Retina (tissue), 1 donor: ENCODE measurements around the gene AKAP13.

Experiments used
- DNase-seq: peaks from one replicate; pipeline ENCODE4 v3.0.0-alpha.2; 2016

Gene AKAP13

GRCh38 chr15:85545185-85545584 lies 164.8 kb downstream of the AKAP13 start:
- no peak for DNase-seq

- no peak for DNase-seq
These were observed 165.3 kb downstream of the AKAP13 start for GRCh38 chr15:85545752-85546151.

DNA sequence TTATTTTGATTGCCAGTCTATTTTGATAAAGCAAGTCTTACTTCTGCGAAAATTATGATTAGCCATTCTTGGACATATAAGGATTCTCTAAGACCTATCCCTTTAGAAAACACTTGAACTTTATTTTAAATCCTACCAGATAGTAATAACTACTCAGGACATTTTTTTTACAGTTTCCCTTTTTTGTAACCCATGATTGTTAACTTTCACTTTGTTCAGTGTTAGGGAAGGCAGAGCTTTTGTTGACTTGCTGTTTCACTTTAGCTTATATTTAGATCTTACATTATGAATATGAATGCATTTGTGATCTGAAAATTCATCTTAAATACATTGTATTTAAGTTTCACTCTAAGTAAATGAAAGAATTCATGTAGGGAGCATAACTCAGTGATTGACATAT lies 167.0 kb downstream of the AKAP13 start:
- no peak for DNase-seq

DNA sequence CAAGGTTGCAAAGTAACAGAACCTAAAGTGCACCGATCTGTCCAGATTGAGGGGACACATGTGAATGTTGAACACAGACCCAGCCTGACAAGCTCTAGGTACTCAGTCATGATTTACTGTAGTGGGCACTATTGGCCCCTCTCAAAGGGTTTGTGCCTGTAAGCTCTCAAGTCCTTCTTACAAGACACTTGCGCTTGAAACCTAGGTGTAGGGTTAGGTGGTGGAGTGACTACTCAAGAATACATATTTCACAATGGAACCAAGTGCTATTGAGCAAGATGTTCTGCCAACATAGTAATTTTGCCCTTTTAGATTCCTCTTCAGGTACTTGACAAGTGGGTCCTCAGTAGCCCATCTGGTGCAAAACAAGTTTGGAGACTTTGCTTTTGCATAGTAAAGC lies 169.9 kb downstream of the AKAP13 start:
- DNase-seq: no peak

- no peak for DNase-seq
These were observed 170.9 kb downstream of the AKAP13 start for GRCh38 chr15:85551221-85551832.

DNA sequence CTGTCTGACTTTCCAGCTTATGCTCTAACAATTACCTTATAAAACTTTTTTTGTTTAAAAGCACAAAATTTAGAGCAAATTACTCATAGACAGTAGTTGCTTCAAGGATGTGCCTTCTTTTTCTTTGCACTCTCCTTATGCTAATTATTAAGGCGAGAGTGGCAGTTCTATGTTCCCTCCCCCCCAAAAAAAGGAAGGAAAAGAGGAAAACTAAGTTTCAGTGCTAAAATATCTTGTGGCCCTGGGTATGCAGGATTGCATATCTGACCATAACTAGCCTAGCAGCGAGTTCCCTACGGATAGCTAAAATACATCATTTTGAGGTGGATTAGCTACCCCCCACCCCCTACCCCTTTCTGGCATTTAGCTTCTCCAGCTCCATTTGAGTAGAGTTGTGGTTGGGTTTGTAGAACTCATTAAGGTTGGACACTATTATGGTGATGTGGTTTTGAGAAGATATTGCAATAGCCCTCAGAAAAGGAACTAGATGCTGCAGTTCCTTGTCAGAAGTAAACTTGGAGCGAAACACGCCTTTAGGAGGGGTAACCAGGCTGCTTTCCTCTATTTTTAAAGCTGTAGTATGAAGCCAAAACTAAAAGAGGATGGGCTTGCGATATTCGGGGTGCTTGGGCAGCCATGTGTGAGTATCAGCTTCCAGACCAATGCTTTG lies 174.6 kb downstream of the AKAP13 start:
- no peak for DNase-seq

DNA sequence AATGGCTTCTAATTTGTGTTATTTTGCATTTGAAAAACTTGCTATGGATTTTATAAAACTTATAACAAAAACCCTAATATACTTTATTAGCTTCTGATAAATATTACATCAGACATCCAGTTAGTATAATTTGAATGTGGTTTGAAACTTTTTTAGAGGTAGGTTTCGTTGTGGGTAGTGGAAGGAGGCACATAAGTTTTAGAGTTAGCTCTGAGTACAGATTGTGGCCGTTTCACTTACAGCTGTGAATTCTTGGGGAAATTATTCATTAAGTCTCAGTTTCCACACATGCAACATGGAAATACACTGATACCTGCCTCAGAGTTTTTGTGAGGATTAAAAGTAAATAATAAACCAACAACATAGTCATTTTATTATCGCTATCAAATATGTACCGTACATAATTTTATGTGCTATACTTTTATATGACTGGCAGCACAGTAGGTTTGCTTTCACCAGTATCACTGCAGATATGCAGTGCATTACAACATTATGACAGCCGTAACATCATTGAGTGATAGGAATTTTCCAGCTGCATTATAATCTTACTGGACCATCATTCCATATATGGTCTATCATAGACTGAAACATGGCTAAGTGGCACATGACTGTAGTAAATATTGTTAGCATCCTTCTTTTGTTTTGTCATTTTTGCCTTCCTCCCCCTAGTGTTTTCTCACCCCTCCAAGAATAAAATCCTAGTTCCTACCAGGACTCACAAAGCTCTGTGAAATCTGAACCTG lies 175.6 kb downstream of the AKAP13 start:
- no peak for DNase-seq

GRCh38 chr15:85556618-85556895 lies 176.2 kb downstream of the AKAP13 start:
- no peak for DNase-seq

- DNase-seq: no peak
These were observed 177.0 kb downstream of the AKAP13 start for GRCh38 chr15:85557385-85557784.

DNA sequence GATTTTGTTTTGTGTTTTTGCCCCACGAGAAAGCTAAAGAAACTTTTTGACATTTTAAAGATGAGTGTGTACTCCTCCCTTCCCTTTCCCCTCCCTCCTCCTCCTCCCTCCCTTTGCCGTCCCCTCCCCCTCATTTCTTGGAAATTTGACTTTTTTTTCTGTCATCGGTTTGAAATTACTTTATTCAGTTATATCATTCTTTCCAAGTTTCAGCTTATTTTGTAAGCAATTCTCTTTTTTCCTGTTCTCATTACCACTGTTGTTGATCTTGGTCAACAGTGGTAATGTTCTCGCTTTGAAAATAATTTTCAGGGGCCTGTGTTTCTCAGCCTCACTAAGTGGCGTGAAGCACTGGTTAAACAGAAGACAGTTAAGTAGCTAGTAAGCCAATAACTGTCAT lies 178.4 kb downstream of the AKAP13 start:
- DNase-seq: no peak

DNA sequence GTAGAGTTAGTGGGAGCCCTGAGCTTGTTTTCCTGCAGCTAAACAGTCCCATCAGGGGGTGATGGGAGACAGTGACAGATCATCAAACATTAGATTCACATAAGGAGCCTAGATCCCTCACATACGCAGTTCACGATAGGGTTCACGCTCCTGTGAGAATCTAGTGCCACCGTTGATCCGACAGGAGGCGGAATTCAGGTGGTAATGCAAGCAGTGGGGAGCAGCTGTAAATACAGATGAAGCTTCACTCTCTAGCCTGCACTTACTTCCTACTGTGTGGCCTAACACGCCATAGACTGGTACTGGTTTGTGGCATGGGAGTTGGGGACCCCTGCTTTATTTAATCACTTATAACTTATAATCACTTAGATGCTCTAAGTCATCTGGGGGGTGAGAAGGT lies 179.1 kb downstream of the AKAP13 start:
- DNase-seq: no peak

- DNase-seq: no peak
These were observed 182.4 kb downstream of the AKAP13 start for GRCh38 chr15:85562824-85563223.

DNA sequence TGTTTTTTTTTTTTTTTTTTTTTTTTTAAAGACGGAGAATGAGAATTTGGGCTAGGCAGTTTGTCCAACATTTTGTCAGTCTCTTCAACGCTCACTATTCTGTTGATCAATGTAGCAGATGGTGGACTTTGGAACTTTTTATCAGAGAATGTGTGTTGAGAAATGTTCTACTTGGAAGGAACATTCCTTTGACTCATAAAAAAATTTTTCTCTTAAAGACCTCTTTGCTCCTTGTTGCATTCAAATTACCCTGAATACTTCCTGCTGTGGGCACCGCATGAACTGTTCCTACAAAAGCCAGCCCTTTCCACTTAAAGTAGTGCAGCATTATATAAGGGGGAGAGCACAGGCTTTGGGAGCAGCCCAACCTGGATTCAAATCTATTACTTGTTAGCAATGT lies 182.9 kb downstream of the AKAP13 start:
- peak; percentile 25 for DNase-seq

DNA sequence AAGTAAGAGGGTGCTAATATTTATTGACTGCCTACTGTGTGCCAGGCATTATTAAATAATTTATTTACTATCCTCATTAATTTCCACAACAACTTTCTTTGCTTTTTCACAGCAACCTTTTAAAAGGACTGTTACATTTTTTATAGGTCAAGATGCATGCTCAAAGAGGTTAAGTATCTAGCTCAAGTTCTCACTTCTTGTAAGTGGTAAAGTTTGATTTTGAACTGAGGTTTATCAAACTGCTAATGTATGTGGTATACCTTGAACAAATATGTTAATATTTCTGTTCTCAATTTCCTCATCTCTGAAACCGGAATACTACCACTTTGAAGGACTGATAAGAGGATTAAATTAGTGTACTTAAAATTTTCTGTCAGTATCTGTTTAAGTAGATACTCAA lies 183.3 kb downstream of the AKAP13 start:
- DNase-seq: no peak

GRCh38 chr15:85564686-85565085 lies 184.3 kb downstream of the AKAP13 start:
- no peak for DNase-seq

- DNase-seq: no peak
These were observed 187.9 kb downstream of the AKAP13 start for GRCh38 chr15:85568261-85568808.

- no peak for DNase-seq
These were observed 189.9 kb downstream of the AKAP13 start for GRCh38 chr15:85570336-85570735.

DNA sequence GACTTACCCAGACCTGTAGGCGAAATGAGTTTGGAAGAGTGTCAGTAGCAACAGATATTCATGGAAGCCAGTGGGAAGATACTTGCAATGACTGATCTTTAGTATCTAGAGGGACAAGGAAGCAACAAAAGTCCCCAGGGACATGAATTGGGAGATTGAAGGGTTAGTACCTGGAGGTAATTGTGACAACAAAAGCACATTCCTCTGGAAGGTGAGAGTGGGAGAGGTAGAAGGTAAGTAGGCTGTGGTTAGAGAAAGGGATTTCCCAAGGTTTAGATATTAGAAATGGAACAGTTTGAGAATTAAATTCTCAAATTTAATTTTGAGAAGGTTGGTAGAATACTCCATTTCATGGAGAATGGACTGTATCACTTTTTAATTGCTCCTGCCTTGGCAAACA lies 191.4 kb downstream of the AKAP13 start:
- DNase-seq: no peak

DNA sequence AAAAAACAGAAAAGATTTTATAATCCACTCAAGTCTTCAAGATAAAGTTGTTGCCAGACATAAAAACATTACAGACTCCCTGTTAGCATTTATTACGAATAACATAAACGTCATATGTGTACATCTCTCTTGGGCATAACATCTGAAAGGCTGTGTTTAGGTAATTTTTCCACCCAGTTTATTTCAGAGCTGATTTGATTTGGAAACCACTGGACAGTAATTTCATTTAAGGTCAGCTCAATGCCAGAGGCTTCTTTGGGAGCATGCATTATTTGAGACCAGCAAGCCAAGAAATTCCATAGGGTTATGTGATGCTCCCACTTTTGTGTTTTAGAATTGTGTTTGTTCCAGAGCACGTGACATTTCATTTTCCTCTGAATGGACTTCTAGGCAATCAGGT lies 196.0 kb downstream of the AKAP13 start:
- DNase-seq: no peak

DNA sequence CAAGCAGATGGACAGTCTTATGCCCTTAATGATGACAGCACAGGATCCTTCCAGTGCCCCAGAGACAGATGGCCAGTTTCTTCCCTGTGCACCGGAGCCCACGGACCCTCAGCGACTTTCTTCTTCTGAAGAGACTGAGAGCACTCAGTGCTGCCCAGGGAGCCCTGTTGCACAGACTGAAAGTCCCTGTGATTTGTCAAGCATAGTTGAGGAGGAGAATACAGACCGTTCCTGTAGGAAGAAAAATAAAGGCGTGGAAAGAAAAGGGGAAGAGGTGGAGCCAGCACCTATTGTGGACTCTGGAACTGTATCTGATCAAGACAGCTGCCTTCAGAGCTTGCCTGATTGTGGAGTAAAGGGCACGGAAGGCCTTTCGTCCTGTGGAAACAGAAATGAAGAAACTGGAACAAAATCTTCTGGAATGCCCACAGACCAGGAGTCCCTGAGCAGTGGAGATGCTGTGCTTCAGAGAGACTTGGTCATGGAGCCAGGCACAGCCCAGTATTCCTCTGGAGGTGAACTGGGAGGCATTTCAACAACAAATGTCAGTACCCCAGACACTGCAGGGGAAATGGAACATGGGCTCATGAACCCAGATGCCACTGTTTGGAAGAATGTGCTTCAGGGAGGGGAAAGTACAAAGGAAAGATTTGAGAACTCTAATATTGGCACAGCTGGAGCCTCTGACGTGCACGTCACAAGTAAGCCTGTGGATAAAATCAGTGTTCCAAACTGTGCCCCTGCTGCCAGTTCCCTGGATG lies 198.7 kb downstream of the AKAP13 start:
- DNase-seq: no peak

- DNase-seq: no peak
These were observed 199.7 kb downstream of the AKAP13 start for GRCh38 chr15:85579957-85580694.

- no peak for DNase-seq
These were observed 200.5 kb downstream of the AKAP13 start for GRCh38 chr15:85580879-85581278.

DNA sequence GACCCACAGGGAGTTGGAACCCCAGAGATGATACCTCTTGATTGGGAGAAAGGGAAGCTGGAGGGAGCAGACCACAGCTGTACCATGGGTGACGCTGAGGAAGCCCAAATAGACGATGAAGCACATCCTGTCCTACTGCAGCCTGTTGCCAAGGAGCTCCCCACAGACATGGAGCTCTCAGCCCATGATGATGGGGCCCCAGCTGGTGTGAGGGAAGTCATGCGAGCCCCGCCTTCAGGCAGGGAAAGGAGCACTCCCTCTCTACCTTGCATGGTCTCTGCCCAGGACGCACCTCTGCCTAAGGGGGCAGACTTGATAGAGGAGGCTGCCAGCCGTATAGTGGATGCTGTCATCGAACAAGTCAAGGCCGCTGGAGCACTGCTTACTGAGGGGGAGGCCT lies 201.1 kb downstream of the AKAP13 start:
- no peak for DNase-seq
